GM23248 (cell line): Measurements from ENCODE around the gene GPC1. TPM values are rescaled to one million over a fixed set of nuclear protein-coding genes. Genes with fewer than 3 reads are reported as not detected.

Experiments
- DNase-seq: peaks from one replicate; pipeline ENCODE4 v3.0.0-alpha.2; 2015
- H2AFZ ChIP-seq: fragments of 200-600 bp; sonication (generic); 2 replicates; pipeline ENCODE4 v1.6.1; 2016; ENCODE audit warnings: antibody characterized with exemption
- H3F3A ChIP-seq: fragments of 200-600 bp; sonication (generic); 2 replicates; pipeline ENCODE4 v1.6.1; 2016; ENCODE audit warnings: mild to moderate bottlenecking, antibody characterized with exemption, mixed run types; ENCODE audit not compliant: insufficient read depth
- H3K27ac ChIP-seq: fragments of 200-600 bp; sonication (generic); 2 replicates; pipeline ENCODE4 v1.5.1; 2016; ENCODE audit warnings: mild to moderate bottlenecking
- H3K27me3 ChIP-seq: fragments of 200-600 bp; sonication (generic); replicated peaks from 2 replicates; pipeline ENCODE4 v1.6.1; 2016; ENCODE audit warnings: mild to moderate bottlenecking; ENCODE audit not compliant: insufficient read depth
- H3K36me3 ChIP-seq: fragments of 200-600 bp; sonication (generic); 2 replicates; pipeline ENCODE4 v1.6.1; 2016; ENCODE audit warnings: low read depth, mild to moderate bottlenecking
- H3K4me1 ChIP-seq: fragments of 200-600 bp; sonication (generic); 2 replicates; pipeline ENCODE4 v1.6.1; 2016; ENCODE audit warnings: mild to moderate bottlenecking; ENCODE audit not compliant: insufficient read depth
- H3K4me2 ChIP-seq: fragments of 200-600 bp; sonication (generic); one replicate; pipeline ENCODE4 v1.6.1; 2016; ENCODE audit warnings: mild to moderate bottlenecking; ENCODE audit not compliant: unreplicated experiment
- H3K4me3 ChIP-seq: fragments of 200-600 bp; sonication (generic); 2 replicates; pipeline ENCODE4 v1.5.1; 2016; ENCODE audit warnings: mild to moderate bottlenecking
- H3K79me2 ChIP-seq: fragments of 200-600 bp; sonication (generic); 2 replicates; pipeline ENCODE4 v1.6.1; 2016; ENCODE audit warnings: mild to moderate bottlenecking; ENCODE audit not compliant: insufficient read depth
- H3K9ac ChIP-seq: fragments of 200-600 bp; sonication (generic); 2 replicates; pipeline ENCODE4 v1.6.1; 2016; ENCODE audit warnings: mild to moderate bottlenecking
- H3K9me2 ChIP-seq: fragments of 200-600 bp; sonication (generic); 2 replicates; pipeline ENCODE4 v1.6.1; 2016; ENCODE audit warnings: mixed run types, mild to moderate bottlenecking, moderate library complexity; ENCODE audit not compliant: insufficient read depth
- H3K9me3 ChIP-seq: fragments of 200-600 bp; sonication (generic); one replicate; pipeline ENCODE4 v1.6.1; 2017; ENCODE audit warnings: low read depth
- H4K20me1 ChIP-seq: fragments of 200-600 bp; sonication (generic); 2 replicates; pipeline ENCODE4 v1.6.0; 2016; ENCODE audit not compliant: insufficient read depth
- EZH2 ChIP-seq: fragments of 200-600 bp; sonication (generic); IDR thresholded peaks from 2 replicates; pipeline ENCODE4 v1.6.1; 2018; ENCODE audit warnings: antibody characterized with exemption, mild to moderate bottlenecking; ENCODE audit not compliant: insufficient read depth, poor library complexity, severe bottlenecking
- EZH2phosphoT487 ChIP-seq: fragments of 200-600 bp; sonication (generic); IDR thresholded peaks from 2 replicates; pipeline ENCODE4 v1.6.1; 2018; ENCODE audit warnings: antibody characterized with exemption, moderate library complexity, mild to moderate bottlenecking, low read depth; ENCODE audit not compliant: insufficient read depth
- WGBS, 2 experiments: methylation state at CpG; one replicate each; pipeline ENCODE4 v1.1.6; 2015 to 2017; ENCODE audit warnings: low lambda C conversion rate in 2 of 2, low coverage in 1 of 2; ENCODE audit errors: missing lambda C conversion rate in 2 of 2; 5-methylcytosine and 5-hydroxymethylcytosine counted together
- in situ Hi-C: fragments of 300-500 bp; cut with MboI; formaldehyde crosslinking; loops from 2 replicates; pipeline ENCODE4 v1.15.0; 2020
- microRNA counts: library from miRNA; unstranded; fragments of <30 nt; microRNA quantifications from one replicate; lab custom pipeline; 2016
- microRNA-seq: library from miRNA; unstranded; fragments of <30 nt; microRNA quantifications from one replicate; pipeline ENCODE4, GENCODE V29; 2016; ENCODE audit warnings: borderline number of aligned reads
- polyA plus RNA-seq: library from polyadenylated mRNA; unstranded; fragments of >200 nt; fragmentation: Nextera tagmentation; extraction: Ambion mirVana; gene quantifications from 2 replicates; pipeline ENCODE4 v1.2.1, GENCODE V29; 2016
- small RNA-seq: library from RNA; depleted of rRNA; stranded (forward); fragments of <200 nt; gene quantifications from one replicate; pipeline ENCODE3, GENCODE V24; 2014; ENCODE audit warnings: low read depth, low replicate concordance
- total RNA-seq: library from RNA; depleted of rRNA; stranded (reverse); fragments of >200 nt; shearing (Covaris generic); gene quantifications from 2 replicates; pipeline ENCODE4 v1.2.3, GENCODE V29; 2014; rRNA removed

The GPC1 gene
- total and polyA plus RNA-seq, 2 experiments from 2014 or later: 66.4 to 88.2 TPM

GRCh38 chr2:240514631-240515030 is 79.2 kb downstream of the GPC1 start:
- WGBS, 2 experiments: 98 to 100% methylated on average over 2 of the region's 2 CpGs
- in situ Hi-C loops: no loop called here
- no peak for TF ChIP-seq EZH2
- TF ChIP-seq EZH2phosphoT487: no peak

GRCh38 chr2:240517342-240517741 is 81.9 kb downstream of the GPC1 start:
- Histone ChIP-seq H3K36me3 (no peaks in the 10 kb centered on the region), H3K4me2 (no peak overlapping the region), H3K4me1 (peaks cover 11% of the 10 kb centered on the region), H3K9me3 (no peaks in the 10 kb centered on the region), H3K27me3 (no peaks in the 10 kb centered on the region), H3K9ac (no peak overlapping the region), H2AFZ (no peak overlapping the region), H3F3A (no peaks in the 10 kb centered on the region), H3K9me2 (no peaks in the 10 kb centered on the region), H3K4me3 (no peak overlapping the region), H3K79me2 (no peaks in the 10 kb centered on the region), H3K27ac (no peak overlapping the region), H4K20me1 (no peaks in the 10 kb centered on the region)
- TF ChIP-seq EZH2 (no peak), EZH2phosphoT487 (no peak)
- 96% methylated on average over 4 of the region's 4 CpGs for WGBS, 2 experiments
- no peak for DNase-seq
- in situ Hi-C loops: no loop called here

More at GRCh38 chr2:240514631-240515030, 79.2 kb downstream of the GPC1 start:
- DNase-seq: no peak
- no peaks in the 10 kb centered on the region for H3K79me2 ChIP-seq
- H4K20me1 ChIP-seq: no peaks in the 10 kb centered on the region
- no peaks in the 10 kb centered on the region for H3F3A ChIP-seq
- no peak overlapping the region for H3K9ac ChIP-seq
- no peaks in the 10 kb centered on the region for H3K27me3 ChIP-seq
- no peaks in the 10 kb centered on the region for H3K36me3 ChIP-seq
- no peak overlapping the region for H3K4me3 ChIP-seq
- no peak overlapping the region for H3K27ac ChIP-seq
- no peak overlapping the region for H3K4me2 ChIP-seq
- H3K4me1 ChIP-seq: peaks cover 11% of the 10 kb centered on the region
- no peak overlapping the region for H2AFZ ChIP-seq
- H3K9me2 ChIP-seq: no peaks in the 10 kb centered on the region
- no peaks in the 10 kb centered on the region for H3K9me3 ChIP-seq

MicroRNAs within 50 kb of the gene (microRNA counts, 767-probe panel; counts per million panel counts)
- microRNA hsa-miR-149-5p (lab: Ali Mortazavi, UCI): 447 counts per million, percentile 86 among the panel's probes with 10 or more counts

Small RNA genes within 50 kb of the gene (microRNA-seq; reads per million reads assigned to microRNA genes)
- 875 reads per million, percentile 74 among the genes with 10 or more reads in this experiment for gene MIR149

Small RNA genes within 50 kb of the gene (small RNA-seq; reads per million reads assigned to genes)
- gene MIR149: 0.25 reads per million

Other genes with a start within 250 kb of the GPC1 start
- 10.1 and 12.8 TPM in 2 replicates for gene ANKMY1, start 122.3 kb downstream of the GPC1 start, total RNA-seq
- gene ANKMY1, start 122.3 kb downstream of the GPC1 start, polyA plus RNA-seq: 5.1 and 5.6 TPM in 2 replicates
- gene DUSP28, start 124.7 kb downstream of the GPC1 start, total RNA-seq: 1.5 and 3.2 TPM in 2 replicates
- 4.9 and 5.8 TPM in 2 replicates for gene DUSP28, start 124.7 kb downstream of the GPC1 start, polyA plus RNA-seq
- gene RNPEPL1, start 132.8 kb downstream of the GPC1 start, total RNA-seq: 20.2 and 23.0 TPM in 2 replicates
- 11.1 and 11.2 TPM in 2 replicates for gene RNPEPL1, start 132.8 kb downstream of the GPC1 start, polyA plus RNA-seq
- gene CAPN10, start 151.1 kb downstream of the GPC1 start, total RNA-seq: 13.3 and 29.5 TPM in 2 replicates
- 10.0 and 11.5 TPM in 2 replicates for gene CAPN10, start 151.1 kb downstream of the GPC1 start, polyA plus RNA-seq
- 0.25 TPM in 1 of 2 replicates, not detected in the other for gene GPR35, start 189.8 kb downstream of the GPC1 start, total RNA-seq
- gene GPR35, start 189.8 kb downstream of the GPC1 start, polyA plus RNA-seq: 0.14 and 0.27 TPM in 2 replicates
- not detected in 2 replicates for gene AQP12B, start 247.2 kb downstream of the GPC1 start, total RNA-seq
- gene AQP12B, start 247.2 kb downstream of the GPC1 start, polyA plus RNA-seq: not detected in 2 replicates